Measurements from ENCODE around the gene WEE2.

The WEE2 gene

GRCh38 chr7:141715794-141716689, 7.9 kb downstream of the WEE2 start:
- TF ChIP-seq TAF1 (IDR thresholded peaks at IDR 0.05; ENCODE audit: borderline replicate concordance, insufficient read depth, low read length) (no peak), REST (IDR thresholded peaks at IDR 0.05; ENCODE audit: insufficient read depth in 1 of 2, low read depth in 2 of 2, low read length in 2 of 2) (peak in 1 of 2 experiments; percentile 68; a peak in 1 of 4 replicates)

DNA sequence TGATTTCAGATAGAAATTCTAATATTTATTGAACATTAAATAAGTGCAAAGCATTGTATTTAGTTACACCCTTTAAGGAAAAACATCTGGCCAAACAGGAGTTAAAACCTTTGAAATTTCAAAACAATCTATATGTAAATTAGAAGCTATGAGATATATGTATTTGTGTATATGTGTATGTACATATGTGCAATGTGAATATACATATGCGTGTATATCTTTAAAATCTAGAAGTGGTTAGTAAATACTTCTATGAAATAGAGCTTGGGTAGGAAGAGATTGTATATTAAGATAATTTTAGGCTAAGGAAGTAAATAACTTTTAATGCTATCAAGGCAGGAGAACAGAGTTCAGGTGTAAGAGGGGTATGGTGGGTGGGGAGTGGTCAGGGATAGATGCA, 9.3 kb downstream of the WEE2 start:
- TF ChIP-seq TAF1 (IDR thresholded peaks at IDR 0.05; ENCODE audit: borderline replicate concordance, insufficient read depth, low read length) = no peak
- no peak for TF ChIP-seq POLR2AphosphoS5 (IDR thresholded peaks at IDR 0.05; ENCODE audit: low read depth, low read length)
- TF ChIP-seq FOXP2 (optimal IDR thresholded peaks at IDR 0.05; ENCODE audit: borderline replicate concordance, extremely low read depth, extremely low read length, insufficient read depth) = no peak
- no peak for TF ChIP-seq SIN3A (IDR thresholded peaks at IDR 0.05; ENCODE audit: borderline replicate concordance, insufficient read depth, low read length)
- no peak for TF ChIP-seq REST (IDR thresholded peaks at IDR 0.05; ENCODE audit: insufficient read depth in 1 of 2, low read depth in 2 of 2, low read length in 2 of 2)

DNA sequence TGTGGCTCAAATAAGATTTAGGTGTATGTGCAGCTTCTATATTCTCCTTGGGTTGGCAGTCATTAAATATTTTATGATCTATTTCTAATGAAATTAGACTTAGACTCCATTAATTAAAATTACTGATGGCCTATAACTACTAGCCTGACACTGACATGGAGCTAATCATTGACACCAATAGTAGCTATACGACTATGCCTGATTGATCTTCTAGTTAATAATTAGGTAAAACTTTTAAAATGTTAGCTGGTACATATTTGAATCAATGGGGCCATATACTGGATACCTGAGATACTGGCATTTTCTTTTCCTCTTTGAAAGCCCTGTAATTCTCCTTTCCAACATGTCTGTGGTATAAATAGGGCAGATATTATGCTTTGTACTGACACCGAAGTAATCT, 14.4 kb downstream of the WEE2 start:
- TF ChIP-seq FOXP2 (optimal IDR thresholded peaks at IDR 0.05; ENCODE audit: borderline replicate concordance, extremely low read depth, extremely low read length, insufficient read depth) (no peak), SIN3A (IDR thresholded peaks at IDR 0.05; ENCODE audit: borderline replicate concordance, insufficient read depth, low read length) (no peak), REST (IDR thresholded peaks at IDR 0.05; ENCODE audit: insufficient read depth in 1 of 2, low read depth in 2 of 2, low read length in 2 of 2) (no peak), POLR2AphosphoS5 (IDR thresholded peaks at IDR 0.05; ENCODE audit: low read depth, low read length) (no peak), TAF1 (IDR thresholded peaks at IDR 0.05; ENCODE audit: borderline replicate concordance, insufficient read depth, low read length) (no peak)

- no peak for TF ChIP-seq FOXP2 (optimal IDR thresholded peaks at IDR 0.05; ENCODE audit: borderline replicate concordance, extremely low read depth, extremely low read length, insufficient read depth)
Measured at GRCh38 chr7:141729020-141729419, 20.9 kb downstream of the WEE2 start.

GRCh38 chr7:141731476-141732149, 23.5 kb downstream of the WEE2 start:
- no peak for TF ChIP-seq REST (IDR thresholded peaks at IDR 0.05; ENCODE audit: insufficient read depth in 1 of 2, low read depth in 2 of 2, low read length in 2 of 2)
- no peak for TF ChIP-seq SIN3A (IDR thresholded peaks at IDR 0.05; ENCODE audit: borderline replicate concordance, insufficient read depth, low read length)
- TF ChIP-seq TAF1 (IDR thresholded peaks at IDR 0.05; ENCODE audit: borderline replicate concordance, insufficient read depth, low read length) = no peak
- TF ChIP-seq POLR2AphosphoS5 (IDR thresholded peaks at IDR 0.05; ENCODE audit: low read depth, low read length) = no peak
- no peak for TF ChIP-seq FOXP2 (optimal IDR thresholded peaks at IDR 0.05; ENCODE audit: borderline replicate concordance, extremely low read depth, extremely low read length, insufficient read depth)

All from PFSK-1 (cell line).